Stimulated activated memory B cell treated with anti-CD40 and anti-IgM and Interleukin-4, amounts not matched to agents 10 μg/mL and 1 μg/mL and 100 μg/mL, for 72 hours (primary cell): ENCODE data around the gene RPP21.
"Not testable (repeated sequence)": the region's sequence is repeated elsewhere in the genome, so short reads cannot be mapped to it uniquely, and the experiment has no call there.

ENCODE experiments used
- ATAC-seq: fragments of 150-1000 bp; cut with Tn5 transposase; 2 replicates; pipeline ENCODE4 v1.10.0; 2021
- H3K27ac Mint-ChIP-seq: one replicate; pipeline ENCODE4 v1.8.0; 2022; ENCODE audit warnings: mild to moderate bottlenecking, mixed read lengths
- H3K27me3 Mint-ChIP-seq: one replicate; pipeline ENCODE4 v1.8.0; 2022; ENCODE audit warnings: mixed read lengths
- H3K36me3 Mint-ChIP-seq: one replicate; pipeline ENCODE4 v1.8.0; 2022; ENCODE audit warnings: mixed read lengths
- H3K4me1 Mint-ChIP-seq: one replicate; pipeline ENCODE4 v1.8.0; 2022; ENCODE audit warnings: mixed read lengths
- H3K4me3 Mint-ChIP-seq: one replicate; pipeline ENCODE4 v1.8.0; 2022; ENCODE audit warnings: mild to moderate bottlenecking, moderate library complexity, mixed read lengths
- H3K9me3 Mint-ChIP-seq: one replicate; pipeline ENCODE4 v1.8.0; 2022; ENCODE audit warnings: mixed read lengths

Gene RPP21

DNA sequence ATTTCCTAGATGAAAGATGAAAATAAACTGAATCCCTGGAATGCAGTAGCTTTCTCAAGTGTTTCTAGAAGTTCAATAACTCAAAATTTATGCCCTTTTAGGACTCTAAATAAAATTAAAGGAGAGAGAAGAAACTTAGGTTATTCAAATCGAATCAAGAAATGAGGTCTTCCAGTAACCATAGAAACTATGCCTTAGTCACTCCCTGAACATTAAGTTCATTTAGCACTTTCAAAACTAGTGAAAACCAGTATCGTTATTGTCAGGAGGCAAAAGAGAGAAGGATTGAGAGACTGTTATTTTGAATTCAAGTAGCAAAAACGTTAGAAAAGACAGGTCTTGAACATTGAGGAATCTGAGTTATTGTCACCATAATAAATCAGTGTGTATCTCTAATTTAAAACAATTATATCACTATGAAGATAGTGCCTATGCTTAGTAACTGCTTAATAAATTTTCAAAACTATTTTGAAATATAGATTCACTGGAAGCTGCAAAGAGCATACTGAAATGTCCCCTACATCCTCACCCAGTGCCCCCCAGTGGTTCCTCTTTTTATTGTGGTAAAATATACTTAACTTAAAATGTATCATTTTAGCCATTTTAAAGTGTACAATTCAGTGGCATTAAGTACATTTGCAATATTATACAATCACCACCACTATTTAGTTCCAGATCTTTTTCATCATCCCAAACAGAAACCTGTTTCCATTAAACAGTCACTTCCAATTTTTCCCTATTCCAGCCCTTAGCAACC is 4.6 kb downstream of the RPP21 start:
- ATAC-seq, result no peak
- Mint-ChIP-seq H3K36me3 (peaks cover 11% of the 10 kb centered on the region), H3K27ac (peak overlapping the region; percentile 20), H3K27me3 (no peaks in the 10 kb centered on the region), H3K4me1 (peaks cover 44% of the 10 kb centered on the region), H3K4me3 (no peak overlapping the region), H3K9me3 (no peaks in the 10 kb centered on the region)

DNA sequence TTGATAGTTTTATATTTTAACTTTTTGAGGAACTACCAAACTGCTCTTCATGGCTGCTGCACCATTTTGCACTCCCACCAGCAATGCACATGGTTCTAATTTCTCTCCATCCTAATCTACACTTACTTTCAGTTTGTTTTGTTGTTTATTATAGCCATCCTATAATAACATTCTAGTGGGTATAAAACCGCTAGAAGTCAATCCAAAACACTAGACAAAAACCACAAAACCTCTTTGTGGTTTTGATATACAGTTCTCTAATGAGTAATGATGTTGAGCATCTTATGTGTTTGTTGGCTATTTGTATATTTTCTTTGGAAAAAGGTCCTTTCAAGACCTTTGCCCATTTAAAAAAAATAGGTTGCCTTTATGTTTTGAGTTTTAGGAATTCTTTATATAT is 5.6 kb downstream of the RPP21 start:
- H3K9me3 Mint-ChIP-seq, result no peaks in the 10 kb centered on the region
- no peak overlapping the region for H3K4me3 Mint-ChIP-seq
- H3K27ac Mint-ChIP-seq, result no peak overlapping the region
- H3K4me1 Mint-ChIP-seq, result peaks cover 40% of the 10 kb centered on the region
- H3K36me3 Mint-ChIP-seq, result peaks cover 11% of the 10 kb centered on the region
- H3K27me3 Mint-ChIP-seq, result no peaks in the 10 kb centered on the region
- no peak for ATAC-seq

DNA sequence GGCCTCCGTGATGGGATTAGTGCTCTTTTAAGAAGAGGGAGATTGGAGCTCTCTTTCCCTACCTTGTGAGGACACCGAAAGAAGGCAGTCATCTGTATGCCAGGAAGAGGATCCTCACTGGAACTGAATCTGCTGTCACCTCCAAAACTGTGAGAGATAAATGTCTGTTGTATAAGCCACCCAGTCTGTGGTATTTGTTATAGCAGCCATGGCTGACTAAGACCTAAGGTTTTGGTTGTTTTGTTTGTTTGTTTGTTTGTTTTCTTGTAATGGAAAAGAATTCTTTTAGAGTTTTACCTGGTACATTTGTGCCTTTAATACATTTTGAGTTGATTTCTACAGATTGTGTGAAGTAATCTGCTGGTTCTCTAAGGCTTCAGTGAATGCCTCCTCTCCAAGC is 7.6 kb downstream of the RPP21 start:
- Mint-ChIP-seq H3K36me3 (no peaks in the 10 kb centered on the region), H3K4me1 (peaks cover 36% of the 10 kb centered on the region), H3K4me3 (no peak overlapping the region), H3K27me3 (peaks cover 10% of the 10 kb centered on the region), H3K9me3 (no peaks in the 10 kb centered on the region), H3K27ac (no peak overlapping the region)
- no peak for ATAC-seq

DNA sequence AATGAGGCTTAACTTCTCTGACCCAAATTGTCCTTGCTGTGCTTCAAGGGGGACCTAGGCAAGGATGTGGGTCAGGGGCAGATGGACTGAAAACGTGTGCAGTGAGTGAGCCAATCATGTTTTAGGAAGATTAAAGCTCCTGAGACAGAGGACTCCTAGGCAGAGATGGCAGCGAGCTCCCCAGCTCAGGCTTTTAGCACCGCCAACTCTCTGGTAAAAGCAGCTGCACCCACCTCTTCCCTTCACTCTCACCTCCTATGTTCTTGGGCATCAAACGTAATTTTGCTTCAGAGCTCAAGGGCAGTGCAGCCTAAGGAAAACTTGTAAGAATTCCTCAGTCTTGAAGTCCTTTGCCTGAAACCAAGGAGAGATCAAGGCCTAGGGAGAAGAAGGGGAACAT is 10.3 kb downstream of the RPP21 start:
- ATAC-seq, result no peak
- Mint-ChIP-seq H3K4me3 (no peak overlapping the region), H3K27me3 (peaks cover 33% of the 10 kb centered on the region), H3K9me3 (no peaks in the 10 kb centered on the region), H3K4me1 (peaks cover 22% of the 10 kb centered on the region), H3K36me3 (no peaks in the 10 kb centered on the region), H3K27ac (no peak overlapping the region)

DNA sequence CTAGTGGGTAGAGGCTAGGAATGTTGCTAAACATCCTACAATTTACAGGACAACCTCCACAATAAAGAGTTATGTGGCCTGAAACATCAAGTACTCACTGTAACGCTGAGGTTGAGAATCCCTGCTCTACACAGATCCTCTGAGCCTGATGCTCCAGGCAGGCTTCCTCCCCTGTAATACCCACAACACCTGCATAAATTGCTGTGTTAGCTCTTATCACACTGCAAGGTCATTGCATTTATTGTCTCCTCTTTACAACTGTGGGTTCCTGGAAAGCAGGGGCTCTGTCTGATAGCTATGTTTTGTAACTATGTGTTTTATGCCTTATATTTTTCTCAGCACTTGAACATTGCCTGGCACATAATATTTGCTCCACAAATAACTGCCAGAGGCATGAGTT is 11.6 kb downstream of the RPP21 start:
- Mint-ChIP-seq H3K4me1 (peaks cover 11% of the 10 kb centered on the region), H3K27me3 (peaks cover 45% of the 10 kb centered on the region), H3K9me3 (no peaks in the 10 kb centered on the region), H3K27ac (no peak overlapping the region), H3K4me3 (no peak overlapping the region), H3K36me3 (no peaks in the 10 kb centered on the region)
- no peak for ATAC-seq

DNA sequence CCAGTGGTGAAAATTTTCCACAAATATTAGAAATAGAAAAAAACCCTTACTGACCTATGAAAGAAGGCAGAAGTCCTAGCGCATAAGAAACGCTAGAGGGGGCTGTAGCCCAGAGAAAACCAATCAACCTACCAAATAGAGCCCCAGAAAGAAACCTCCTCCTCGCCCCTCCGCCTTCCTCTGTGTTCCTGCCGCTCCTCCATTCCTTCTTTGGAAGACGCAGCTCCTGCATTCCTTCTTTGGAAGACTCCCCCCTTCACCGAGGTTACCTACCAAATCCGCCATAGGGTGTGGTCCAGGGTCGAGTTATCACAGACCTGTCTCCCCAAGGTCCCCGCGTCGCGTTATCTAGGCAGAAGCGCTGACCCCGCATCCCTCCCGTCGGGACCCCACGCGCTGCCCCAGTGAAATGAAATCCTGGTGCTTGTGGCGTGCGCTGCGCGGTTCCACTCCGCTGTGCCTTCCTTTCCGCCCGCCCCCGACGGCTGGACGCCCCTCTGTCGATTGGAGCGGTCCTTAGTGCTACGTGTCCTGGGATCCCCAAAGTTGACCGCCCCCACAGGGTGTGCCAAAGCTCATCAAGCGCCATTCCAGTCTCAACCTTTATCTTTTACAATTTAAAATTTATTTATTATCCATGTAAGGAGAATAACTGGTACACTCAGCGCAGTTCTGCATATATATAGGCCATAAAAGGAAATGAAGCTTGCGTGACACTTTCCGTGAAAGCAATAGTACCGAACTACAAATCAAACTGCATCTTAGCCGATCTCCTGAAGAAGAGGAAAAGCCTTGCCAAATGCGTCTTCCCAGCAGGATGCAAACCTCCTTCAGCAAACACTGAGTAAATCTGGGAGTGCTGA is 13.0 kb downstream of the RPP21 start:
- peaks cover 55% of the 10 kb centered on the region for H3K27me3 Mint-ChIP-seq
- peaks cover 4% of the 10 kb centered on the region for H3K9me3 Mint-ChIP-seq
- peak overlapping the region; percentile 79 for H3K4me3 Mint-ChIP-seq
- H3K36me3 Mint-ChIP-seq, result no peaks in the 10 kb centered on the region
- ATAC-seq, result peak; percentile 72
- H3K27ac Mint-ChIP-seq, result no peak overlapping the region
- H3K4me1 Mint-ChIP-seq, result peaks cover 11% of the 10 kb centered on the region

DNA sequence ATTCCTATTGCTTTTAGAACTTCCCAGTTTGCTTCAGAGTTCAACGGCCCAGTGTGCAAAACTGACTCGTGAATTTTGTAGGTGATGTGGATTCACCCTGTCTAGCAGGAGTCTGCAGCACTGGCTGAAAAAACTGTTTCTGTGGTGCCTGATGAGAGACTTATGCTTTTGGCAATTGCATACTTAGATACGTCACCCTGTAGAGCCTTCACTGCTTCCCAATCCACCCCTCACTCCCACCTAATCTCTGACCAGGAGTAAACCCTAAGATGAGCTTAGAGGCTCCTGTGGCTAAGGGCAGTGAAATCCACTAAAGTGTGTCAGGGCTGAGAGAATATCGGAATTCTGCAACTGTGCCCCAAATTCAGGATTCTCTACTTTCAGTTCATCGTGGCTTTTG is 14.3 kb downstream of the RPP21 start:
- no peak overlapping the region for H3K4me3 Mint-ChIP-seq
- no peak for ATAC-seq
- H3K36me3 Mint-ChIP-seq, result no peaks in the 10 kb centered on the region
- H3K27me3 Mint-ChIP-seq, result peaks cover 55% of the 10 kb centered on the region
- H3K4me1 Mint-ChIP-seq, result peaks cover 11% of the 10 kb centered on the region
- peaks cover 4% of the 10 kb centered on the region for H3K9me3 Mint-ChIP-seq
- no peak overlapping the region for H3K27ac Mint-ChIP-seq

DNA sequence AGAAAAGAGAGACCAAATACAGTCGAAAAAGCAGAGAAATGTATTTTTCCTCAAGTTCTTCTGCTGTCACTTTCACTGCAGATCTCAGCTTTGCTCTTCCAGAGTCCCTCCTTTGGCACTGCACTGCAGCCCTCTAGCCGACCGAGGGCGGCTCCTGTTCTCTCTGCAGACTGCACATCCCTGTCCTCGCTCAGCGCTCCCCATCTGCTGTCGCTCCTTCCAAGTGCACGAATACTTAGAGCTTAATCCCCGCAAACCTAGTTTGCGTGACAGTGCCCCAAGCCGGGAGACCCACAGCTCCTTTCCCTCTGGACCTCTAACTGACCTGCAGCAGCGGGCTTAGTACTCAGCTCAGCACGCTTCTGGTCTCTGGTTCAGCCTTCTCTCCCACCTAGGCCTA is 15.2 kb downstream of the RPP21 start:
- Mint-ChIP-seq H3K4me1 (peaks cover 11% of the 10 kb centered on the region), H3K36me3 (no peaks in the 10 kb centered on the region), H3K27me3 (peaks cover 55% of the 10 kb centered on the region), H3K9me3 (peaks cover 4% of the 10 kb centered on the region), H3K4me3 (no peak overlapping the region), H3K27ac (no peak overlapping the region)
- ATAC-seq, result no peak

DNA sequence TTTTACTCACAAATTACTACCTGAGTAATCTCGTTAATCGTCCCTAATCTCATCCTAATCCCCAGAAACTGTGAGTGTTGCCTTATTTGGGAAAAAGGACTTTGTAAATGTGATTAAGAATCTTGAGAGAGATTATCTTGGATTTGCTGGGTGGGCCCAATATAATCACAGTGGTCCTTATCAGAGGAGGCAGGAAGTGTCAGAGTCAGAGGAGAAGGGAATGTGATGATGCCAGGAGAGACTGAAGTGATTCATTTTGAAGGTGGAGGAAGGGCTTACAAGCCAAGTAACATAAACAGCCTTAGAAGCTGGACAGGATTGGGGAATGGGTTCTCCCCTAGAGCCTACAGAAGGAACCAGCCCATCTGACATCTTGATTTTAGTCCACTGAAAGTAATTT is 16.7 kb downstream of the RPP21 start:
- Mint-ChIP-seq H3K4me1 (peaks cover 11% of the 10 kb centered on the region), H3K9me3 (peaks cover 4% of the 10 kb centered on the region), H3K4me3 (no peak overlapping the region), H3K36me3 (no peaks in the 10 kb centered on the region), H3K27ac (no peak overlapping the region), H3K27me3 (peaks cover 67% of the 10 kb centered on the region)
- ATAC-seq, result no peak

DNA sequence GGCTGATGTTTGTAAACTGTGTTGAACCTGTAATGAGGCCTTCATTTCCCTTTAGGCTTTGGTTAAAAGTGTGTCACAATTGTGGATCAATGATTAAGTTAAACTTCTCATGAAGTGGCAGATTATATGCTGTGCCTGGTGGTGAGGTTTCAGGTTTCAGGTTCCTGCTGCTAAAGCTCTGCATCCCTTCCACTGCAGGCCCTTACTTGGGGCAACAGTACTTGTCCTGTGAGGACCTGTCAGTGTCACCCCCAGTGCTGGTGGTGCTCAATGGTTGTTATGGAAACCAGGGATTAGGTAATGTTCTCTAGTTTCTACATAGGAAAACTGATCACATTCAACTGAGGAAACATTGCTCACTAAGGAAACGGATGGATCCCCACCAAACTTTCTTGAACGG is 18.5 kb downstream of the RPP21 start:
- Mint-ChIP-seq H3K4me1 (no peaks in the 10 kb centered on the region), H3K9me3 (peaks cover 4% of the 10 kb centered on the region), H3K27me3 (peaks cover 60% of the 10 kb centered on the region), H3K27ac (no peak overlapping the region), H3K4me3 (no peak overlapping the region), H3K36me3 (no peaks in the 10 kb centered on the region)
- no peak for ATAC-seq

DNA sequence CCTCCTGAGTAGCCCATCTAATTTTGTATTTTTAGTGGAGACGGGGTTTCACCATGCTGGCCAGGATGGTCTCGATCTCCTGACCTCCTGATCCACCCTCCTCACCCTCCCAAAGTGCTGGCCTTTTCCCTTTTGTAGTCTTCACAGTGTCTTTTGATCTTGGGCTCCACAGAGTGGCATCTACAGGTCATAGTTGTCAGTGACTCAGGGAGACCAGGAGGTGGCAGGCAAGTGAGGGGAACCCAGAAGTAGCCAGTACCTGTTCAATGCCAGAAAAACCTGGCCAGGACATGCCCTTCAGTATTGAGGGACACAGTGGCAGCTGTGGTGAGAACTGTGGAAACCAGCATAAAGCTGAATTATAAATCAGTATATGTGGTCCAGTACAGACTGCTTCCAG is 19.6 kb downstream of the RPP21 start:
- Mint-ChIP-seq H3K9me3 (peaks cover 7% of the 10 kb centered on the region), H3K4me3 (no peak overlapping the region)
- ATAC-seq, result peak; percentile 51

DNA sequence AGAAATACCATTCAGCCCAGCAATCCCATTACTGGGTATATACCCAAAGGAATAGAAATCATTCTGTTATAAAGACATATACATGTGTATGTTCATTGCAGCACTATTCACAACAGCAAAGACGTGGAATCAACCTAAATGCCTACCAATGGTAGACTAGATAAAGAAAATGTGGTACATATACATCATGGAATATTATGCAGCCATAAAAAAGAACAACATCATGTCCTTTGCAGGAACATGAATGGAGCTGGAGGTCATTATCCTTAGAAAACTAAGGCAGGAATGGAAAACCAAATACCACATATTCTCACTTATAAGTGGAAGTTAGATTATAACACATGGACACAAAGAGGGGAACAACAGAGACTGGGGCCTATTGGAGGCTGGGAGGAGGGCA is 24.3 kb downstream of the RPP21 start:
- H3K4me3 Mint-ChIP-seq, result not testable (repeated sequence)

More for the DNA sequence above, 19.6 kb downstream of the RPP21 start:
- H3K36me3 Mint-ChIP-seq, result no peaks in the 10 kb centered on the region
- no peak overlapping the region for H3K27ac Mint-ChIP-seq
- H3K4me1 Mint-ChIP-seq, result no peaks in the 10 kb centered on the region
- peaks cover 64% of the 10 kb centered on the region for H3K27me3 Mint-ChIP-seq

DNA sequence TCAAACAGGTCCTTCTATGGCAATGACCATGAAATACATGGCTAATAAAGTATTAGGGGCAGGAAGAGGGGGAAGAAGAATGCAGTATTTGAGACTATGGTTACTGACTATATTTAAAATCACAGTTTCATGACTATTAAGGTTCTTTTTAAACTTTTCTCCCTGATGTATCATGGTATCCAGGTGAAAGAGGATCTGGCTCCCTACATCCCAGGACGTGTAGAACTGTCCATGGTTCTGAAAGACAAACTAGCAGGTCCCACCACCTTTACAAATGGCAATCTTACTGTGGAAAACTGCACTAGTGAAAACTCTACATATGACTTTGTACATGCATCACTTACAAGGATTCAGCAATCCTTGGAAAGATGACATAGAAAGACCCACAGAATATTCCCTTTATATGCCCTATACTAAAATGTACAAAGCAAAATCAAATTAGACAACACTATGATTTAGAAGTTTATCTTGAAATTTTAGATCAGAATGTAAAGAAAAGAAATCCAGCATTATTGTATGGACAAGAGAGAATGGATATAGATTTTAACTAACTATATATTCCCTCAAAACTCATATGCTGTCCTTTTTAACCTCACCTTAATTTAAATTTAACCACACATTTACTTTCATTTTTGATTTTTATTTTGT is 33.5 kb downstream of the RPP21 start:
- ATAC-seq, result no peak
- no peak overlapping the region for H3K27ac Mint-ChIP-seq
- no peaks in the 10 kb centered on the region for H3K36me3 Mint-ChIP-seq
- H3K4me1 Mint-ChIP-seq, result no peaks in the 10 kb centered on the region
- no peaks in the 10 kb centered on the region for H3K9me3 Mint-ChIP-seq
- no peak overlapping the region for H3K4me3 Mint-ChIP-seq
- H3K27me3 Mint-ChIP-seq, result peaks cover 61% of the 10 kb centered on the region

More for the DNA sequence above, 24.3 kb downstream of the RPP21 start:
- H3K27ac Mint-ChIP-seq, ATAC-seq, H3K9me3 Mint-ChIP-seq, H3K36me3 Mint-ChIP-seq, H3K4me1 Mint-ChIP-seq: not testable (repeated sequence)
- peaks cover 55% of the 10 kb centered on the region for H3K27me3 Mint-ChIP-seq

DNA sequence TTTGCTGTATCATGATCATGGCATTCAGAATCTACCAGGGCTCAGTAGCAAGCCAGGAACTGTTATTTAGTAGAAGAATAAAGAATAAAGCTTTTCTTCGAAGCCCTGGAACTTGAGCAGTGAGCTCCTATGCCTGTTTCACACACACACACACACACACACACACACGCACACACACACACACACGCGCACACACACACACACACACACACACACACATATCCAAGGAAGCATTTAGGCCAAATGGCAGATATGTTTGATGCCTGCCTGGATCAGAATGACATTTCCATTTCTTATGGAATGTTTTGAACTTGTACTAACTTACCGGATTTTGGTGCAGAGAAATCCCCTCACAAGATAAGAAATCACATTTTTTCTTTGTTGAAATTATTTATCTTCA is 35.5 kb downstream of the RPP21 start:
- Mint-ChIP-seq H3K27ac (no peak overlapping the region), H3K27me3 (peaks cover 62% of the 10 kb centered on the region), H3K4me3 (no peak overlapping the region), H3K9me3 (no peaks in the 10 kb centered on the region), H3K36me3 (no peaks in the 10 kb centered on the region), H3K4me1 (peaks cover 7% of the 10 kb centered on the region)
- ATAC-seq, result no peak

DNA sequence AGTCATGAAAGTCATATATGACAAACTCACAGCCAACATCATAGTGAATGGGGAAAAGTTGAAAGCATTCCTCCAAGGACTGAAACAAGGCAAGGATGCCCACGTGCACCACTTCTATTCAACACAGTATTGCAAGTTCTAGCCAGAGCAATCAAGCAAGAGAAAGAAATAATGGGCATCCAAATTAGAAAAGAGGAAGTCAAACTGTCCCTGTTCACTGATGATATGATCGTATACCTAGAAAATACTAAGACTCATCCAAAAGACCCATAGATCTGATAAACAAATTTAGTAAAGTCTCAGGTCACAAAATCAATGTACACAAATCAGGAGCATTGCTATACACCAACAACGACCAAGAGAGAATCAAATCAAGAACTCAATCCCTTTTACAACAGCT is 41.2 kb downstream of the RPP21 start:
- ATAC-seq, result no peak
- H3K27ac Mint-ChIP-seq, result no peak overlapping the region
- no peaks in the 10 kb centered on the region for H3K36me3 Mint-ChIP-seq
- peaks cover 89% of the 10 kb centered on the region for H3K27me3 Mint-ChIP-seq
- no peak overlapping the region for H3K4me3 Mint-ChIP-seq
- peaks cover 7% of the 10 kb centered on the region for H3K4me1 Mint-ChIP-seq
- H3K9me3 Mint-ChIP-seq, result no peaks in the 10 kb centered on the region
